Panc1 (cell line): ENCODE measurements around the gene TMED6. TPM values are rescaled to one million over a fixed set of nuclear protein-coding genes. Genes with fewer than 3 reads are reported as not detected.

ENCODE experiments used
- ATAC-seq: fragments of 200-7000 bp; cut with Tn5 transposase; 2 replicates; pipeline ENCODE4 v1.9.1; 2020; ENCODE audit warnings: mild to moderate bottlenecking, moderate library complexity
- BruUV-seq: library from RNA; stranded (reverse); fragments of 400-500 nt; replicated peaks from 2 replicates; lab custom pipeline; 2021; lab: Mats Ljungman, UMichigan
- CTCF ChIA-PET: fragments of 300-600 bp; sonication (Branson Sonifier 250); formaldehyde crosslinking; loops from one replicate; lab custom pipeline; 2022; ENCODE audit warnings: antibody characterized with exemption; lab: Charles Lee
- POLR2A ChIA-PET: fragments of 300-600 bp; sonication (Branson Sonifier 250); formaldehyde crosslinking; loops from one replicate; lab custom pipeline; 2022; ENCODE audit warnings: antibody characterized with exemption; lab: Charles Lee
- DNase-seq: peaks from one replicate; pipeline ENCODE4 v3.0.0-alpha.2; 2010; ENCODE audit warnings: low read depth, low spot score
- H3K27ac ChIP-seq: 2 replicates; pipeline ENCODE4 v1.5.1; 2011; ENCODE audit warnings: mild to moderate bottlenecking, low read length, inconsistent platforms
- H3K27me3 ChIP-seq: fragments of 200-500 bp; sonication (Bioruptor generic); 2 replicates; pipeline ENCODE4 v1.6.0; 2014; ENCODE audit warnings: low read length, inconsistent platforms; ENCODE audit not compliant: control insufficient read depth, insufficient read depth
- H3K36me3 ChIP-seq: fragments of 200-500 bp; sonication (Bioruptor generic); 2 replicates; pipeline ENCODE4 v1.5.1; 2014; ENCODE audit warnings: inconsistent platforms, mild to moderate bottlenecking, low read length, moderate library complexity; ENCODE audit not compliant: control insufficient read depth, insufficient read depth
- H3K4me1 ChIP-seq: 2 replicates; pipeline ENCODE4 v1.5.1; 2011; ENCODE audit warnings: inconsistent platforms, mild to moderate bottlenecking, low read length, moderate library complexity; ENCODE audit not compliant: control insufficient read depth, insufficient read depth
- H3K4me3 ChIP-seq, 2 experiments: 2 replicates each; pipeline ENCODE4 v1.5.1; 2011 to 2012; ENCODE audit warnings: low read depth in 2 of 2, low read length in 2 of 2, mild to moderate bottlenecking in 2 of 2, inconsistent platforms in 1 of 2, moderate library complexity in 1 of 2
- H3K9me3 ChIP-seq: fragments of 200-500 bp; sonication (Bioruptor generic); 2 replicates; pipeline ENCODE4 v1.5.1; 2014; ENCODE audit warnings: low read depth, mild to moderate bottlenecking, inconsistent platforms, low read length, moderate library complexity; ENCODE audit not compliant: control insufficient read depth, insufficient read depth
- POLR2AphosphoS5 ChIP-seq: IDR thresholded peaks from 2 replicates; pipeline ENCODE4 v1.6.1; 2012; ENCODE audit warnings: mild to moderate bottlenecking, low read depth, low read length, moderate library complexity
- SIN3A ChIP-seq: IDR thresholded peaks from 2 replicates; pipeline ENCODE4 v1.6.1; 2012; ENCODE audit warnings: low read depth, mild to moderate bottlenecking, low read length, moderate library complexity, borderline replicate concordance; ENCODE audit not compliant: insufficient read depth
- TCF7L2 ChIP-seq: IDR thresholded peaks from 2 replicates; pipeline ENCODE4 v1.6.1; 2011; ENCODE audit warnings: mild to moderate bottlenecking, low read depth, low read length, inconsistent platforms
- in situ Hi-C: cut with HindIII; loops from 2 replicates; pipeline ENCODE4 v1.10.0; 2016; ENCODE audit warnings: low sequenced_read_pairs, low pct_unique_long_range_greater_than_20kb
- intact Hi-C: fragments of 100-400 bp; cut with micrococcal nuclease; formaldehyde crosslinking; loops from one replicate; pipeline ENCODE4 v1.10.0; 2022; ENCODE audit not compliant: unreplicated experiment
- total RNA-seq: library from RNA; stranded (reverse); gene quantifications from one replicate; pipeline ENCODE4 v1.2.1, GENCODE V29; 2021; ENCODE audit not compliant: unreplicated experiment
- TF ChIP-seq, protein P1 (sequence below), 2 experiments: IDR thresholded peaks; 2 replicates each; pipeline ENCODE4 v1.6.1; 2011 to 2012; ENCODE audit warnings: low read depth in 2 of 2, control low read depth in 1 of 2, low read length in 1 of 2, mild to moderate bottlenecking in 1 of 2, moderate library complexity in 1 of 2; ENCODE audit not compliant: insufficient read depth in 1 of 2
- TF ChIP-seq, protein P2 (sequence below): fragments of 450-650 bp; IDR thresholded peaks from 2 replicates; pipeline ENCODE4 v1.5.1; 2017; ENCODE audit warnings: mild to moderate bottlenecking

Gene TMED6
- total RNA-seq, 1 experiment from 2014 or later, result 0.36 TPM

DNA sequence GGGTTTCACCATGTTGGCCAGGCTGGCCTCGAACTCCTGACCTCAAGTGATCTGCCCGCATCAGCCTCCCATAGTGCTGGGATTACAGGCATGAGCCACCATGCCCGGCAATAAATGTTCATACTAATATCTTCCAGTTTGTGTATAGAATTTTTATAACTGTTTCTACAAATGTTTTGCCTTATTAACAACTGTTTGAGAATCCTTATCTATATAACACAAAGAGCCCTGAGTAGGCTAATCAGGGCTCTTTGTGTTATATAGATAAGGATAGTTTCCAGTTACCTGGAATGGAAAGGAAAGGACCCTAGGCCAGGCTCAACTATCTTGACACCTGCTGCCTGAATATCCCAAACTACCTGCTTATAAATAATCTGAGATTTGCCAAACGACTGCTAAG, 17.3 kb upstream of the TMED6 start:
- intact Hi-C loops (no loop called here), in situ Hi-C loops (no loop called here)
- no peak for DNase-seq
- no peak for ATAC-seq
- POLR2A ChIA-PET, result no interaction called here
- H3K27ac ChIP-seq, result no peak overlapping the region
- no TSS peak for BruUV-seq
- H3K4me1 ChIP-seq, result no peaks in the 10 kb centered on the region
- H3K36me3 ChIP-seq, result peaks cover 9% of the 10 kb centered on the region
- CTCF ChIA-PET, result no interaction called here
- H3K4me3 ChIP-seq, result no peak overlapping the region
- no peaks in the 10 kb centered on the region for H3K27me3 ChIP-seq
- TF ChIP-seq POLR2AphosphoS5 (no peak), SIN3A (no peak), TCF7L2 (no peak)
- TF ChIP-seq, protein P1, sequence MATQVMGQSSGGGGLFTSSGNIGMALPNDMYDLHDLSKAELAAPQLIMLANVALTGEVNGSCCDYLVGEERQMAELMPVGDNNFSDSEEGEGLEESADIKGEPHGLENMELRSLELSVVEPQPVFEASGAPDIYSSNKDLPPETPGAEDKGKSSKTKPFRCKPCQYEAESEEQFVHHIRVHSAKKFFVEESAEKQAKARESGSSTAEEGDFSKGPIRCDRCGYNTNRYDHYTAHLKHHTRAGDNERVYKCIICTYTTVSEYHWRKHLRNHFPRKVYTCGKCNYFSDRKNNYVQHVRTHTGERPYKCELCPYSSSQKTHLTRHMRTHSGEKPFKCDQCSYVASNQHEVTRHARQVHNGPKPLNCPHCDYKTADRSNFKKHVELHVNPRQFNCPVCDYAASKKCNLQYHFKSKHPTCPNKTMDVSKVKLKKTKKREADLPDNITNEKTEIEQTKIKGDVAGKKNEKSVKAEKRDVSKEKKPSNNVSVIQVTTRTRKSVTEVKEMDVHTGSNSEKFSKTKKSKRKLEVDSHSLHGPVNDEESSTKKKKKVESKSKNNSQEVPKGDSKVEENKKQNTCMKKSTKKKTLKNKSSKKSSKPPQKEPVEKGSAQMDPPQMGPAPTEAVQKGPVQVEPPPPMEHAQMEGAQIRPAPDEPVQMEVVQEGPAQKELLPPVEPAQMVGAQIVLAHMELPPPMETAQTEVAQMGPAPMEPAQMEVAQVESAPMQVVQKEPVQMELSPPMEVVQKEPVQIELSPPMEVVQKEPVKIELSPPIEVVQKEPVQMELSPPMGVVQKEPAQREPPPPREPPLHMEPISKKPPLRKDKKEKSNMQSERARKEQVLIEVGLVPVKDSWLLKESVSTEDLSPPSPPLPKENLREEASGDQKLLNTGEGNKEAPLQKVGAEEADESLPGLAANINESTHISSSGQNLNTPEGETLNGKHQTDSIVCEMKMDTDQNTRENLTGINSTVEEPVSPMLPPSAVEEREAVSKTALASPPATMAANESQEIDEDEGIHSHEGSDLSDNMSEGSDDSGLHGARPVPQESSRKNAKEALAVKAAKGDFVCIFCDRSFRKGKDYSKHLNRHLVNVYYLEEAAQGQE (IDR thresholded peaks at IDR 0.05; ENCODE audit: insufficient read depth in 1 of 2, low read depth in 2 of 2, low read length in 1 of 2), result no peak
- TF ChIP-seq, protein P2, sequence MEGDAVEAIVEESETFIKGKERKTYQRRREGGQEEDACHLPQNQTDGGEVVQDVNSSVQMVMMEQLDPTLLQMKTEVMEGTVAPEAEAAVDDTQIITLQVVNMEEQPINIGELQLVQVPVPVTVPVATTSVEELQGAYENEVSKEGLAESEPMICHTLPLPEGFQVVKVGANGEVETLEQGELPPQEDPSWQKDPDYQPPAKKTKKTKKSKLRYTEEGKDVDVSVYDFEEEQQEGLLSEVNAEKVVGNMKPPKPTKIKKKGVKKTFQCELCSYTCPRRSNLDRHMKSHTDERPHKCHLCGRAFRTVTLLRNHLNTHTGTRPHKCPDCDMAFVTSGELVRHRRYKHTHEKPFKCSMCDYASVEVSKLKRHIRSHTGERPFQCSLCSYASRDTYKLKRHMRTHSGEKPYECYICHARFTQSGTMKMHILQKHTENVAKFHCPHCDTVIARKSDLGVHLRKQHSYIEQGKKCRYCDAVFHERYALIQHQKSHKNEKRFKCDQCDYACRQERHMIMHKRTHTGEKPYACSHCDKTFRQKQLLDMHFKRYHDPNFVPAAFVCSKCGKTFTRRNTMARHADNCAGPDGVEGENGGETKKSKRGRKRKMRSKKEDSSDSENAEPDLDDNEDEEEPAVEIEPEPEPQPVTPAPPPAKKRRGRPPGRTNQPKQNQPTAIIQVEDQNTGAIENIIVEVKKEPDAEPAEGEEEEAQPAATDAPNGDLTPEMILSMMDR, result no peak
- no peaks in the 10 kb centered on the region for H3K9me3 ChIP-seq

DNA sequence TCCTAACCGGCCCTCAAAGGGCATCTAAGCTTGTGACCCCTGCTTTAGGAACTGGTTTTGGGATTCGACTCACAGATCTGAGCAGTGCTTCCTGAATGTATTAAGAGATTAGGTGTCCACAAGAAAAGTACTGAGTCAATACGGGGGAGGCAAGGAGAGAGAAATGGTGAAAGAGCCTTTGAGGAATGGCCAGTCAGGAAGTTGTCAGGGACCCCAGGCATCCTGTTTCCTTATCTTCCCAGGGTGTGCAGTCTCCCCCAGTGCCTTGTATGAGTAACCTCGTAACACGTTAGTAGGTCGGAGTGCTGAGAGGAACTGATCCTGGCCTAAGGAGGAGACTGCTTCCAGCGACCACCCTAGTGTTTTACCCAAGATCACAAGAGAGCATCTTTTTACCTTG, 16.4 kb upstream of the TMED6 start:
- intact Hi-C loops, result no loop called here
- TF ChIP-seq TCF7L2 (no peak), POLR2AphosphoS5 (no peak), SIN3A (no peak)
- TF ChIP-seq, protein P1 (IDR thresholded peaks at IDR 0.05; ENCODE audit: insufficient read depth in 1 of 2, low read depth in 2 of 2, low read length in 1 of 2), result no peak
- TF ChIP-seq, protein P2, result no peak
- no peak for ATAC-seq

More for the DNA sequence above, 16.4 kb upstream of the TMED6 start:
- CTCF ChIA-PET, result no interaction called here
- Histone ChIP-seq H3K9me3 (no peaks in the 10 kb centered on the region), H3K27me3 (no peaks in the 10 kb centered on the region), H3K36me3 (peaks cover 9% of the 10 kb centered on the region), H3K27ac (no peak overlapping the region), H3K4me1 (no peaks in the 10 kb centered on the region), H3K4me3 (no peak overlapping the region)
- POLR2A ChIA-PET, result no interaction called here
- no peak for DNase-seq
- no TSS peak for BruUV-seq
- in situ Hi-C loops, result no loop called here
